ENCODE data around the gene NSD2.

Gene NSD2

DNA sequence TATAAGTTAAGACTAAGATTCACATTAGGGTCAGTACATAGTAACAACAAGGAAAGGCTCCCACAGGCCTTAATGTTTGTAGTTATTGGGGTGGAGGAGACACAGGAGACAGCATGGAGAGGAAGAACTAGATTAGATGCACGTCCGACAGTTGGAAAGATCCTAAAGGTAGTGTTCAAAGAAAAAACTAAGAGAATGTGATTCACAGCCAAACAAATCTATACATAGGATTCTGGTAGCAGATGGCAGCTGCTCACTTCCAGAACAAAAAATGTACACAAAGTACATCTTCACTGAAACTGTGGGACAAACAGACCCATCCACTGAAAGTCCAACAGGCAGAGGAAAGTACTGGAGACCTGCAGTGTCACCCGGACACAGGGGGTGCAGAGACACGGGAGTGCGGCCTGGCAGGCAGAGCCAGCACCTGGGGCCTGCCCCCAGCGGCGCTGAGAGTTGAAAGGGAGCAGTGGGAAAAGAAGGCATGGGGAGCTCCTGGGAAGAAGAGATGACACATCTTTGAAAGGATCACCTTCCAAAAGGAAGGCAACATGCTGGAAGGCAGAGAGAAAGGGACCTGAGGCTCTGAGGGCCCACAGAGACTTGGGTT is 97.6 kb downstream of the NSD2 start:
- Histone ChIP-seq H3K27ac (no peak overlapping the region), H3K9me3 (ENCODE audit: control insufficient read depth, low read length) (no peaks in the 10 kb centered on the region), H3K4me1 (no peaks in the 10 kb centered on the region), H3K79me2 (no peaks in the 10 kb centered on the region), H3K27me3 (ENCODE audit: control insufficient read depth, insufficient read depth, low read length) (no peaks in the 10 kb centered on the region), H3K36me3 (ENCODE audit: control insufficient read depth, insufficient read depth, low read length) (no peaks in the 10 kb centered on the region), H3K9ac (no peak overlapping the region), H2AFZ (no peak overlapping the region), H3K4me3 (ENCODE audit: low read depth, low read length) (no peak overlapping the region), H3K4me2 (ENCODE audit: low read length) (no peak overlapping the region)
- TF ChIP-seq, protein P1, sequence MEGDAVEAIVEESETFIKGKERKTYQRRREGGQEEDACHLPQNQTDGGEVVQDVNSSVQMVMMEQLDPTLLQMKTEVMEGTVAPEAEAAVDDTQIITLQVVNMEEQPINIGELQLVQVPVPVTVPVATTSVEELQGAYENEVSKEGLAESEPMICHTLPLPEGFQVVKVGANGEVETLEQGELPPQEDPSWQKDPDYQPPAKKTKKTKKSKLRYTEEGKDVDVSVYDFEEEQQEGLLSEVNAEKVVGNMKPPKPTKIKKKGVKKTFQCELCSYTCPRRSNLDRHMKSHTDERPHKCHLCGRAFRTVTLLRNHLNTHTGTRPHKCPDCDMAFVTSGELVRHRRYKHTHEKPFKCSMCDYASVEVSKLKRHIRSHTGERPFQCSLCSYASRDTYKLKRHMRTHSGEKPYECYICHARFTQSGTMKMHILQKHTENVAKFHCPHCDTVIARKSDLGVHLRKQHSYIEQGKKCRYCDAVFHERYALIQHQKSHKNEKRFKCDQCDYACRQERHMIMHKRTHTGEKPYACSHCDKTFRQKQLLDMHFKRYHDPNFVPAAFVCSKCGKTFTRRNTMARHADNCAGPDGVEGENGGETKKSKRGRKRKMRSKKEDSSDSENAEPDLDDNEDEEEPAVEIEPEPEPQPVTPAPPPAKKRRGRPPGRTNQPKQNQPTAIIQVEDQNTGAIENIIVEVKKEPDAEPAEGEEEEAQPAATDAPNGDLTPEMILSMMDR (IDR thresholded peaks at IDR 0.05), result no peak

DNA sequence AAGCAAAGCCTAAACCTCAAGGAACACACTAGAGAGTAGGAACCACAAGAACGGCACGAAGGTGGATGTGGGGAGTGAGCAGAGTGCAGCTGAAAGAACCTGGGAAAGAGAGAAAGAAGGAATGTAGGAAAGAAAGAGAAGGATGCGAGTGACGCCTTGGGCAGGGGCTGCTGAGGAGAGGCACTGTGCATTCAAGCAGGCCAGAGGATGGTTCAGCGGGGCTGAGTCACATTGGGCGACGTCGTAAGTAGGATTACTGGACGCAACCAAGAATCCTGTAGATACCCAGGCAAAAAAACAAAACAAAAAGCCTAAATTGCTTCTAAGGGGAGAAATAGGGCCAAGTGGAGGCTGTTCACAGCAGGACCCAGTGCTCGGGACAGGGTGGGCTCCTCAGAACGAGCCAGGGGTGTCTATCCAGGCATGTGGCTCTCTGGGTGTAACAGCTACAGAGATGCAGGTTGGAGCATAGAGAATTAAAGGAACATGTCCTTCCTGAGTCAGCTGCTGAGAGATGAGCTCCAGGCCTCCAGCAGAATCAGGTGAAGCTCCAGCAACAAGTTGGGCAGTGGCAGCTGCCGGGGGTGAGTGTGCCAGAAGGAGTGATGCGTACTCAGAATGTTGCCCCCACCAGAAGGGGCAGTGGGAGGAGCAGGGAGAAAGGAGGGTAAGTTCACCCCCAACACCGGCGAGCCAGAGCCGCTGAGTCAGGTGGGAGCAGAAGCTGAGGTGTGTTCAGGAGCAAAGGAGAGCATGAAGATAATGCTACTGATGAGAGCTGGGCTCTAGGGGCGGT is 98.9 kb downstream of the NSD2 start:
- H3K4me3 ChIP-seq (ENCODE audit: low read depth, low read length), result no peak overlapping the region
- no peaks in the 10 kb centered on the region for H3K79me2 ChIP-seq
- H3K9me3 ChIP-seq (ENCODE audit: control insufficient read depth, low read length), result no peaks in the 10 kb centered on the region
- TF ChIP-seq, protein P1 (IDR thresholded peaks at IDR 0.05), result no peak
- H3K9ac ChIP-seq, result no peak overlapping the region
- H3K4me1 ChIP-seq, result no peaks in the 10 kb centered on the region
- H3K27ac ChIP-seq, result no peak overlapping the region
- no peaks in the 10 kb centered on the region for H3K36me3 ChIP-seq (ENCODE audit: control insufficient read depth, insufficient read depth, low read length)
- no peak overlapping the region for H3K4me2 ChIP-seq (ENCODE audit: low read length)
- H2AFZ ChIP-seq, result no peak overlapping the region
- no peaks in the 10 kb centered on the region for H3K27me3 ChIP-seq (ENCODE audit: control insufficient read depth, insufficient read depth, low read length)

DNA sequence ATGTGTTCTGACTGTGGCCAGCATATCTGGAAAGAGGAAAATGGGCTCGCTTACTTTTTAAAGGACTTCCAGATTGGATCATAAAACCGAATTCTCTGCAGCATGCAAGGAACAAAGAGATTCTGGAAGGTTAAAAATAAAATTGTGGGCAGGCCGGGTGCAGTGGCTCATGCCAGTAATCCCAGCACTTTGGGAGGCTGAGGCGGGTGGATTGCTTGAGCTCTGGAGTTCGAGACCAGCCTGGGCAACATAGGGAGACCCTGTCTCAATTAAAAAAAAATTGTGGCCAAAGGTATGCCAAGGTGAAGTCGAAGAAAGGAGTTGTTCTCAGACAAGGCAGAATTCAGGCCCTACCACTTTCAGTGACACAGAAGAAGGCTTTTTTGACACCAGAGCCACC is 99.7 kb downstream of the NSD2 start:
- Histone ChIP-seq H2AFZ (no peak overlapping the region), H3K9ac (no peak overlapping the region), H3K9me3 (ENCODE audit: control insufficient read depth, low read length) (no peaks in the 10 kb centered on the region), H3K27me3 (ENCODE audit: control insufficient read depth, insufficient read depth, low read length) (no peaks in the 10 kb centered on the region), H3K4me1 (no peaks in the 10 kb centered on the region), H3K79me2 (no peaks in the 10 kb centered on the region), H3K4me2 (ENCODE audit: low read length) (no peak overlapping the region), H3K36me3 (ENCODE audit: control insufficient read depth, insufficient read depth, low read length) (no peaks in the 10 kb centered on the region), H3K27ac (no peak overlapping the region), H3K4me3 (ENCODE audit: low read depth, low read length) (no peak overlapping the region)
- TF ChIP-seq, protein P1 (IDR thresholded peaks at IDR 0.05), result no peak

- H3K27ac ChIP-seq, result no peak overlapping the region
- no peak overlapping the region for H3K9ac ChIP-seq
- no peaks in the 10 kb centered on the region for H3K27me3 ChIP-seq (ENCODE audit: control insufficient read depth, insufficient read depth, low read length)
- H3K4me1 ChIP-seq, result no peaks in the 10 kb centered on the region
- no peaks in the 10 kb centered on the region for H3K9me3 ChIP-seq (ENCODE audit: control insufficient read depth, low read length)
- H3K79me2 ChIP-seq, result no peaks in the 10 kb centered on the region
- H3K4me3 ChIP-seq (ENCODE audit: low read depth, low read length), result no peak overlapping the region
- TF ChIP-seq, protein P1 (IDR thresholded peaks at IDR 0.05), result no peak
- H2AFZ ChIP-seq, result no peak overlapping the region
- H3K36me3 ChIP-seq (ENCODE audit: control insufficient read depth, insufficient read depth, low read length), result no peaks in the 10 kb centered on the region
- no peak overlapping the region for H3K4me2 ChIP-seq (ENCODE audit: low read length)
Observed at GRCh38 chr4:1971456-1972200, 100.4 kb downstream of the NSD2 start.

Measured in parathyroid adenoma (tissue), 2 donors.